ENCODE measurements around the gene PTPN14.
"Not testable (repeated sequence)": the region's sequence is repeated elsewhere in the genome, so short reads cannot be mapped to it uniquely, and the experiment has no call there.

The PTPN14 gene

GRCh38 chr1:214506972-214507431 lies 44.4 kb downstream of the PTPN14 start:
- no peak for DNase-seq

- no peak for DNase-seq
These were observed 46.3 kb downstream of the PTPN14 start for GRCh38 chr1:214505134-214505533.

DNA sequence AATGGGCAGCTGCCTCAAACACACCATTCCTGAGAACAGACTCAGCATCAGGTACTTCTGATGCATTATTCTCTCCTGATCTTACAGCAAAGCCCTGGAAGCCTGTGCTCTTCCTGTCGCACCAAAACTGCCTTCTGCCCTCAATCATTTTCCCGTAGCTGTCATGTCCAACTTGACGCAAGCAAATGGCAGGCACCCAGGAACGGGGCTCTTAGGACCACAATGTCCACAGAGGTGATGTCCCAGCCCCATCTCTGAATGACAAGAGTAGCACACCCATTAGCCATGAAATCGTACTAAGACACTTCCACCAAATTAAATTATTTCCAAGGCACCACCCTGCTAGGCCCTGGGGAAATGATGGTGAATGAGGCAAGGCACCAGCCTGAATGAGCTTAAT lies 47.1 kb downstream of the PTPN14 start:
- DNase-seq = no peak

DNA sequence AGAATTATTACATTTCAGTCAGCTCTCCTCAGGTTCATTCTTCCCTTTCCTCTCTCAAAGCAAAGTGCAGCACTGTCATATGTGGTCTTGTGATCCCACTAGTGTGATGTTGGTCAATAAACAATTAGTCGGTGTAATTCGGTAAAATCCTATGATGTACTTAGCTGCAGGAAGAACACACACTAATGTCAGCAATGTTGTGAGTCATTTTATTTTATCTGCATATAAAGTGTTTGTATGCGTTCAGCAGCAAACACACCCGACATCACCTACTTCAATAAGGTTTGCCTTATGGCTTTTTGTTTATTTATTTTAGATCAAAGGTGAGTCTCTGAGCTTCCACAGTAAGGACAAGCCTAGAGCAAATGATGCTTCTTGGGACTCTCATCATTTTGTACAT lies 47.8 kb downstream of the PTPN14 start:
- DNase-seq = no peak

DNA sequence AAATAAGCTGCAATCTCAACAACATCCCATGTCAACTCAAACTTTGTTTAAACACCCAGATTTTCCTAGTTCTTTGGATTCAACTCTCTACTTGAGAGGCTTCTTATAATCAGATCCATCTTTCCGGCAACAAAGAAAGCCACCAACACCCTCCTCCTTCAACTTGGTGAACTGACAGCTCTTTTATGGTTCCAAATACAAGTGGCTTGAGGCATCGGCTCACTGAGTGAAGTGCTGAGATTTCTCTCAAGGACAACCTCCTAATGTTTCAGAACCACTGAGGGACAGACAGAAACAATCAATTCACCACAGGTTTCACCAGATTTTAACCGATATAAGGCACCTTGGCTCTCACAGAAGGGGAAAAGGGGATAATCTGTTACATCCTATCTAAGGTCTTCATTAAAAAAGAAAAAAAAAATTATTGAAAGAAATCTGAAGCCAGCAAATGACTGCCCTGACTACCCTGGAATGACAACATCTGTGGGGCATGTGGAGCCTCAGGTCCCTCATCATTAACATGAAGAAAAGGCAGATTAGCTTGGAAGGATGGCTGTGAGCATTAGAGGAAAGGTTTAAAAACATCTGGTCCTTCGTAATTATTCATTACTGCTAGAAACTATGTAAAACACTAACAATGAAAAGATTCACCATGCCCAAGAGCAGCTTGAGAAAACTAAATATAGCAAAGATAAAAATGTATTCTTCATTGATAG lies 50.9 kb downstream of the PTPN14 start:
- DNase-seq = no peak

- DNase-seq = no peak
These were observed 51.7 kb downstream of the PTPN14 start for GRCh38 chr1:214499732-214500131.

DNA sequence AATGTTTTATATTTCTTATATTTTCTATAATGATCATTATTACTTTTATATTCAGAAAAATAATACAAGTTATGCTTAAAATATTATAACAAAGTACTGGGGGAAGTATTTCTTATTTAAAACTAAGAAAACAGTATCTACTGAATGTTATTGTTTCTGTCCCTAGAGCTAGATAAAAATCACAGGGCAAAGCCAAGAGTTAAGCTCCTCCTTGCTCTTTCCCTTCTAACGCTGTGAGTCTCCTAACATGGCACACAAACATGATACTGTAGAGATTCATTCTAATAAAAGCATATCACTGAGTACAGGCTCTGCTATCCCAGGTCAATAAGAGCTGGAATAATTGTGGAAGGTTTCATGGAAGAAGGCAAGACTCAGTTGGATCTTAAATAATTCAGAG lies 53.4 kb downstream of the PTPN14 start:
- DNase-seq = no peak

DNA sequence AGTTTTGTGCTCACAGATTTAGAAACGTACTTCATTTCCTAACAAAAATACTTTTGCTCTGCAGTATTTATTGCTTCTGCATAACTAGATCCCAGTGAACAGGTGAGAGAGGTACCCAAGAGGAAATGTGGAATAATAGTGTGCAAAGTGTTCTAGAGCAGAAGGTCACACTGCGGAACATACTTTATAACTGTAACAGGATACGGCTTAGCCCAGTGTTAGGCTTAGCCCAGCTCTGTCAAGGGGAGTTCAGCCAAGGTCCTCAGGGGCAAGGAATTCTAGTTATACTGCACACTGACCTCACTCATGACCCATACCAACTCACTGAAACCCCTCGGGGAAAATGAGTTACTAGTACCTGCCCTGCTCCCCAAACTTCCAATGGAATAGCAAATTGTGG lies 55.3 kb downstream of the PTPN14 start:
- DNase-seq = no peak

DNA sequence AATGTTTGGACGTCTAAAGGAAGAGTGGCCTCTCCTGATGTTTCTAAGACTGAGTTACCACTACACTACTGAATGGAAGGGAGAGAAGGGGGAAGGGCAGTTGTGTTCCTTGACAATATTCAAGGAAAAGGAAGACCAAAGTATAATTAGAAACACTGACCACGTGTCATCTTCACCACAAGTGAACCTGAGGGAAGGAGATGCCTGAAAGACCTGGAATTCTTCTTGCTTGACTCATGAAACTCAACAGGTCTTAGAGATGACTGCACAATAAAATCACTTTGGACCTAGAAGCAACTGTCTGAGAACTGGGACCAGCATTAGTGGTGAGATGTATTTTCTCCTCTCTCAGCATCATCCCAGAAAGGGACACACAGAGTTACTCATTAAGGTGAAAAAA lies 56.7 kb downstream of the PTPN14 start:
- DNase-seq = no peak

GRCh38 chr1:214494179-214494578 lies 57.2 kb downstream of the PTPN14 start:
- not testable (repeated sequence) for DNase-seq

DNA sequence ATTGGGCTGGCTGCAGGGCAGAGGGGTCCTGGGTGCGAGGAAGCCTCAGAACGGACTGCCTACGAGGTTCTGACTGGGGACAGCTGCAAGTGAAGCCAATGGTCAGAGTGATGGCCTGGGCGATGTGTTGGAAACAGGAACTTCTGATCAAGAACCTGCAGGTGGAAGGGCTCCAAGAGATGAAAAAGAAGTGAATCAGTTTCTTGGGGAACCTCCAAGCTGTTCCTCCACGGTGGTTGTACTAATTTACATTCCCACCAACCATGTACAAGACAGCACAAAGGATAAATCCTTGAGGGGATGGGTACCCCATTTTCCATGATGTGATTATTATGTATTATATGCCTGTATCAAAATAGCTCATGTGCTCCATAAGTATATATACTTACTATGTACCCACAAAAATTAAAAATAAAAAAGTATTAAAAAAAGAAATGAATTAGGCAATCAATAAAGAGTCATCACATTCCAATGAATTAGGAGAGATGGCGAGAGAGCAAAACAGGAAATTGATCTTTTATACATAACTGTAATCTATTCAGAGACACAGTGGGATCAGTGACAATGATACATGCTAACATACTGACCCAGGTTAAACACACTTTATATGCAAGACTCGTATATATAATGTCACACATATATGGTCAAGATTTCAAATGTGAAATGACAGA lies 58.1 kb downstream of the PTPN14 start:
- DNase-seq = no peak

GRCh38 chr1:214492401-214493075 lies 58.9 kb downstream of the PTPN14 start:
- no peak for DNase-seq

DNA sequence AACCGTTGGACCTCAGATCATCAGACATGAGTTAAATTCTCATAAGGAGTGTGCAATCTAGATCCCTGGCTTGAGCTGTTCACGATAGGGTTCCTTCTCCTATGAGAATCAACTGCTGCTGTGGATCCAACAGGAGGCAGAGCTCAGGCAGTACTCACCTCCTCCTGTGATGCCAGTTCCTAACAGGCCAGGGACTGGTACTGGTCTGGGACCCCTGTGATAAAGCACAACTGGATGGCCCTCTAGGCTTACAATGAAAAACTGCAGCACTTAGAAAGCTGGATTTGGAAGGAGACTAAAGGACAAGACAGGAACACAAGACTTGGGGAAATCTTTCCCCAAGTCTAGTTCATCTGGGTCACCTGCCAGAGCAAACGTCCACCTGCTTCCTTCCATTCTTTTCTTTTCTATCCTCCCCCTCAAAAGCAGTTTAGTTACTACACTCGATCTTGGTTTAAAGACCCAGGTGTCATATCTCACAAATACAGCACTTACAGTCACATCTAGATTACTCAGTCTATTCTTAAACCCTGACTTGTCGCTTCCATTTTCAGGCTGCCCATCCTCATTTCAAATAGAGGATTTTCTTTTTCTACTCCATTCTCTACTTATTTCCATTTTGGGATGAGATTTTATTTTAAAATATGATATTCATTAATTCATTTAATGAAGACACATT lies 59.8 kb downstream of the PTPN14 start:
- no peak for DNase-seq

- DNase-seq = no peak
These were observed 66.3 kb downstream of the PTPN14 start for GRCh38 chr1:214485151-214485550.

GRCh38 chr1:214483180-214483579 lies 68.2 kb downstream of the PTPN14 start:
- DNase-seq = not testable (repeated sequence)

DNA sequence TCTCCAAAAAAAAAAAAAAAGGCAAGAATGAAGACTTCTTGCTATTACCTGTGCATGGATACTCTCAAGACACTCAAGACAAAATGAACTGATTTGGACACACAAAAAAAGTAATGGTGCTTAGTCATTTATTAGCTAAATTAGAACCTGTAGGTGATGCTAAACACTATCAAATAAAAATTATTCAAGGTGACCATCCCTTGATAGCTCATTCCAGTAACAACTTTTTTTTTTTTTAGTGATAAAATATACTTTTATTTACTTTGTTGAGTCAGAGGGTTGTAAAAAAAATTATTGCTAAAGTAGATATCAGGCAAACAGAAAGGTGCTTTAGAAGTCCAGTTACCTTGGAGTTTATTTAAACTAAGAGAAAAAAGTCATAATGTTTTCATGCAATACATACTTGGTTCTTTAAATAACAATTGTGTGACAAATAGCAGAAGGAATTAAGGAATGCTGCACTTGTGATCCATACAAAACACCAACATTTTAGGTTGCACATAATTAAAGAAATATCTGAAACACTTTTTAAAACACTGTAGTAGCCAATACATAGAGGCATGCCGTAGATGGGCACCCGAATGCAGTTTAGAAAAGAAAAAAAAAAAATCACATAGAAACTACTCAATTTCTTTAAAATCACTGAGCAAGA lies 69.3 kb downstream of the PTPN14 start:
- not testable (repeated sequence) for DNase-seq

DNA sequence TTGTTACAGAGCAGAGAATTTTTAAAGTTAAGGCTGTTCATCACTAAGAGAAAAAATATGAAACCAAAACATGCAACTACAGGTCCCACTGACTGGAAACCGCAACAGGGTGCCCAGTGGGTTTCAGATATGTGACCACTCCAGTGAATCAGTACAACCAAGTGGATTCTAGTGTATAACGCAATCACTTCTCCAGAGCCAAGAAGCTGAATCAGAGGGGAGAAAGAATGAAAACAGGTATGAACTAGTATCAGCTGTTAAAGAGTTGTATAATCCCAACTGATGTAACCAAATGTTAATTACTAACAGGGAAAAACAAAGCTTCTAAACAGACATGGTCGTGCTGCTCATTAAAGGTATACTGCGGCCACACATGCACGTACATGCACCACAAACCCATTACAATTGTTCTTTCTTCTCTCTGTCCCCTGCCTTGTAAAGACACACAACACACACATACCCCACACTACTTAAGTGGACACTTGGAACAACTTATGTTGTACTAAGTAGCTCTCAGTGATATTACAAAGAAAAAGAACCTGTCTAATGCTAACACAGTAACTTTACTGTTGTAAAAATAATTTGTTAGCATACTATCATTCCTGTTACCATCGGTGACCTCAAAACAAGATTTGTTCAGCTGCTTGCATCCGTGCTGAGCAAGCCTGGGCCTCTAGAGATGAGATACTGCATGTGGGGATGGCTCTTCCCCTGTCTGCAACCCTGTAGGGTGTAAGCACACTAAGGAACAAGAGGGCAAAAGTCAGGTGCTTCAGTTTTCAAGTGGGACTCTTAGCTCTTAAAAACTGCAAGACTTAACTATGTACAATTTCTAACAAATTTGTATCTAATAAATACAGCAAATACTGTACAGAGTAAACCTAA lies 74.2 kb downstream of the PTPN14 start:
- DNase-seq = no peak

DNA sequence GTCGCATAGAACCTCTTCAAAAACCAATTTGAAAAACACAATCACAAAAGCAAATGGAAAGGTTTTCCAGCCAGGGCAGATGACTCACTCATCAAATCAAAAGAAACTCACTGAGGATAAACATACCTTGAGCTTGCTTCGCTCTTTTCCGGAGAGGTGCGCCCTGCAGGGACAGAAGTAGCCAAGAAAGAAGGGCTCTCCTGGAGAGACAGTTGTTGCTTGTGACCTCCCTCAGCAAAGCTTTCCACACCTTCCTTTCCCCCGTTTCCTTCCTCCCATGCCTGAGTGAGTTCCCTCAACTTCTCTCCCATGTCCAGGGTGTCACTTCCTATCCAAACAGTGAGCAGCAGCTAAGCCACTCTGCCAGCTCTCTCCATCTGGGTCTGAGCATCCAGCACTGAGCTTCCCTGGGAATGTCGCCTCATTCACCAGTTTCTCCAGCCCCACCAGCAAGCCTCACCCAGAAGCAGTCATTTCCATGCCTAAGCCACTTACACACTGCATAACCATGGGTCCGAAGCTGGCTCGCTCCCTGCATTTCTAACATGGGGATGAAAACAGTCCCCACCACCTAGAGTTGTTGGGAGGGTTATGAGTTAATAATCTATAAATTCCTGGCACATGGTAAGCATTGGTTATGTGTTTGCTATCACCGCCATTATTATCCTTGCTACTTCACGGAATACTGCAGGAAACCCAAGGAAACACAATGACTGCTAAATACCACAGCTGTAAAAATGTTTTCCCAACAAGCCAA lies 75.0 kb downstream of the PTPN14 start:
- DNase-seq = no peak

GRCh38 chr1:214475746-214476145 lies 75.7 kb downstream of the PTPN14 start:
- DNase-seq = no peak

- DNase-seq = no peak
These were observed 76.1 kb downstream of the PTPN14 start for GRCh38 chr1:214475331-214475730.

GRCh38 chr1:214474467-214474866 lies 76.9 kb downstream of the PTPN14 start:
- no peak for DNase-seq
